HepG2 (cell line): Measurements from ENCODE around the gene RWDD4. TPM values are rescaled to one million over a fixed set of nuclear protein-coding genes. Genes with fewer than 3 reads are reported as not detected.
A peak's percentile ranks its signal among the peaks of the same experiment; 100 is the strongest.

Source experiments
- BCL6 ChIP-seq: IDR thresholded peaks from 2 replicates; pipeline ENCODE4 v1.6.1; 2016; ENCODE audit warnings: missing genetic modification reagents, missing compliant biosample characterization
- EP300 ChIP-seq, 3 experiments: sonication (generic) in 1 of 3; formaldehyde crosslinking in 1 of 3; IDR thresholded peaks; 2 replicates each; pipeline versions ENCODE4 v1.5.1 to v1.6.1; 2011 to 2020; ENCODE audit warnings: low read depth in 2 of 3, low read length in 2 of 3, borderline replicate concordance in 1 of 3, improper control_type of control experiment in 1 of 3, mild to moderate bottlenecking in 1 of 3, missing genetic modification reagents in 1 of 3, moderate library complexity in 1 of 3
- IKZF5 ChIP-seq: IDR thresholded peaks from 2 replicates; pipeline ENCODE4 v1.6.1; 2018; ENCODE audit warnings: missing genetic modification reagents, mild to moderate bottlenecking, missing compliant biosample characterization
- NFRKB ChIP-seq: fragments of 450-650 bp; IDR thresholded peaks from 2 replicates; pipeline ENCODE4 v1.6.1; 2017
- RFX5 ChIP-seq: IDR thresholded peaks from 2 replicates; pipeline ENCODE4 v1.6.1; 2011; ENCODE audit warnings: low read depth, low read length, improper control_type of control experiment
- SOX13 ChIP-seq, 3 experiments: fragments of 450-650 bp in 1 of 3; sonication (generic) in 1 of 3; formaldehyde crosslinking in 1 of 3; IDR thresholded peaks in 2 of 3; conservative IDR thresholded peaks in 1 of 3; 2 replicates each; pipeline versions ENCODE4 v1.5.0 to v1.6.1; 2016 to 2020; ENCODE audit warnings: antibody characterized with exemption in 1 of 3, mild to moderate bottlenecking in 1 of 3, missing compliant biosample characterization in 1 of 3, missing genetic modification reagents in 1 of 3, moderate library complexity in 1 of 3
- TFDP1 ChIP-seq: IDR thresholded peaks from 2 replicates; pipeline ENCODE4 v1.6.1; 2016; ENCODE audit warnings: missing compliant biosample characterization, missing genetic modification reagents, borderline replicate concordance
- THAP11 ChIP-seq: IDR thresholded peaks from 2 replicates; pipeline ENCODE4 v1.6.1; 2016; ENCODE audit warnings: missing biosample characterization, missing genetic modification reagents
- ZNF251 ChIP-seq: sonication (generic); formaldehyde crosslinking; IDR thresholded peaks from 2 replicates; pipeline ENCODE4 v1.9.0; 2021; ENCODE audit warnings: mild to moderate bottlenecking, missing genetic modification reagents
- ZNF512 ChIP-seq: sonication (generic); formaldehyde crosslinking; IDR thresholded peaks from 2 replicates; pipeline ENCODE4 v1.4.0; 2020; ENCODE audit warnings: mild to moderate bottlenecking, missing genetic modification reagents
- polyA plus RNA-seq, 8 experiments: library from polyadenylated mRNA; depleted of rRNA in 3 of 8; stranded (reverse) in 7 of 8; unstranded in 1 of 8; fragments of >200 nt; fragmentation: Illumina TruSeq in 4 of 8; extraction: Trizol in 4 of 8; gene quantifications; 2 replicates each; pipeline versions ENCODE4 v1.2.1 to v1.2.3, GENCODE V29; 2011 to 2016; ENCODE audit warnings: low read depth in 4 of 8, missing spikeins in 1 of 8, mixed read lengths in 1 of 8; ENCODE audit not compliant: insufficient read depth in 1 of 8
- total RNA-seq, 5 experiments: library from RNA; depleted of rRNA; stranded (reverse); fragments of >200 nt; fragmentation: Illumina TruSeq; extraction: Trizol; gene quantifications; 2 replicates each; pipeline ENCODE4 v1.2.3, GENCODE V29; 2016; ENCODE audit warnings: low read depth in 1 of 5
- TF ChIP-seq, protein P1 (sequence below), 2 experiments: fragments of 450-650 bp in 1 of 2; sonication (generic) in 1 of 2; formaldehyde crosslinking; IDR thresholded peaks; 2 replicates each; pipeline versions ENCODE4 v1.5.0 to v1.8.0; 2020 to 2022; ENCODE audit warnings: mild to moderate bottlenecking in 1 of 2, missing genetic modification reagents in 1 of 2
- TF ChIP-seq, protein P2 (sequence below): sonication (generic); formaldehyde crosslinking; IDR thresholded peaks from 2 replicates; pipeline ENCODE4 v1.4.0; 2020; ENCODE audit warnings: missing genetic modification reagents
- TF ChIP-seq, protein P3 (sequence below): IDR thresholded peaks from 2 replicates; pipeline ENCODE4 v1.6.1; 2016; ENCODE audit warnings: low read depth, missing genetic modification reagents, missing compliant biosample characterization

Gene RWDD4
- total and polyA plus RNA-seq, 2 of the 13 experiments (the other 11 are each of a cell fraction or from before 2014, with no cell fraction given): 10.2 to 25.4 TPM

DNA sequence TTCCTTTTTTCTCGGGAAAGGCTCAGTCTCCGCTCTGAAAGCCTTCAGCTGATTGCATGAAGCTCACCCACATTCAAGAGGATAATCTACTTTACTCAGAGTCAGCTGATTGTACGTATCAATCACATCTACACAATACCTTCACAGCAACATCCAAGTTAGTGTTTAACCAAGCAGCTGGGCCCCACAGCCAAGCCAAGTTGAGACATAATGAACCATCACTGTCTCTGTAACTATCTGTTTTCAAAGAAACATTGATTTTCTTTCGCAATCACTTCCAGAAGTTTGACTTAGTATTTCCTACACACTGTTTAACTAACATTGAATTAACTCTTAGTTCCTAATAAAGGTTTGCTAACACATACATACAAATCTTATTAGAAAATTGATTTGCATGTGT lies 40.3 kb downstream of the RWDD4 start (continued):
- TF ChIP-seq, protein P1, sequence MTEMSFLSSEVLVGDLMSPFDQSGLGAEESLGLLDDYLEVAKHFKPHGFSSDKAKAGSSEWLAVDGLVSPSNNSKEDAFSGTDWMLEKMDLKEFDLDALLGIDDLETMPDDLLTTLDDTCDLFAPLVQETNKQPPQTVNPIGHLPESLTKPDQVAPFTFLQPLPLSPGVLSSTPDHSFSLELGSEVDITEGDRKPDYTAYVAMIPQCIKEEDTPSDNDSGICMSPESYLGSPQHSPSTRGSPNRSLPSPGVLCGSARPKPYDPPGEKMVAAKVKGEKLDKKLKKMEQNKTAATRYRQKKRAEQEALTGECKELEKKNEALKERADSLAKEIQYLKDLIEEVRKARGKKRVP (CRISPR knock-in tag; IDR thresholded peaks at IDR 0.05): peak in 1 of 2 experiments; percentile 73; a peak in 1 of 4 replicates
- TF ChIP-seq ZNF251 (CRISPR knock-in tag): no peak
- TF ChIP-seq, protein P2, sequence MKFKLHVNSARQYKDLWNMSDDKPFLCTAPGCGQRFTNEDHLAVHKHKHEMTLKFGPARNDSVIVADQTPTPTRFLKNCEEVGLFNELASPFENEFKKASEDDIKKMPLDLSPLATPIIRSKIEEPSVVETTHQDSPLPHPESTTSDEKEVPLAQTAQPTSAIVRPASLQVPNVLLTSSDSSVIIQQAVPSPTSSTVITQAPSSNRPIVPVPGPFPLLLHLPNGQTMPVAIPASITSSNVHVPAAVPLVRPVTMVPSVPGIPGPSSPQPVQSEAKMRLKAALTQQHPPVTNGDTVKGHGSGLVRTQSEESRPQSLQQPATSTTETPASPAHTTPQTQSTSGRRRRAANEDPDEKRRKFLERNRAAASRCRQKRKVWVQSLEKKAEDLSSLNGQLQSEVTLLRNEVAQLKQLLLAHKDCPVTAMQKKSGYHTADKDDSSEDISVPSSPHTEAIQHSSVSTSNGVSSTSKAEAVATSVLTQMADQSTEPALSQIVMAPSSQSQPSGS (CRISPR knock-in tag): peak; percentile 57; the same call in 1 of the 2 replicates
- TF ChIP-seq, protein P3, sequence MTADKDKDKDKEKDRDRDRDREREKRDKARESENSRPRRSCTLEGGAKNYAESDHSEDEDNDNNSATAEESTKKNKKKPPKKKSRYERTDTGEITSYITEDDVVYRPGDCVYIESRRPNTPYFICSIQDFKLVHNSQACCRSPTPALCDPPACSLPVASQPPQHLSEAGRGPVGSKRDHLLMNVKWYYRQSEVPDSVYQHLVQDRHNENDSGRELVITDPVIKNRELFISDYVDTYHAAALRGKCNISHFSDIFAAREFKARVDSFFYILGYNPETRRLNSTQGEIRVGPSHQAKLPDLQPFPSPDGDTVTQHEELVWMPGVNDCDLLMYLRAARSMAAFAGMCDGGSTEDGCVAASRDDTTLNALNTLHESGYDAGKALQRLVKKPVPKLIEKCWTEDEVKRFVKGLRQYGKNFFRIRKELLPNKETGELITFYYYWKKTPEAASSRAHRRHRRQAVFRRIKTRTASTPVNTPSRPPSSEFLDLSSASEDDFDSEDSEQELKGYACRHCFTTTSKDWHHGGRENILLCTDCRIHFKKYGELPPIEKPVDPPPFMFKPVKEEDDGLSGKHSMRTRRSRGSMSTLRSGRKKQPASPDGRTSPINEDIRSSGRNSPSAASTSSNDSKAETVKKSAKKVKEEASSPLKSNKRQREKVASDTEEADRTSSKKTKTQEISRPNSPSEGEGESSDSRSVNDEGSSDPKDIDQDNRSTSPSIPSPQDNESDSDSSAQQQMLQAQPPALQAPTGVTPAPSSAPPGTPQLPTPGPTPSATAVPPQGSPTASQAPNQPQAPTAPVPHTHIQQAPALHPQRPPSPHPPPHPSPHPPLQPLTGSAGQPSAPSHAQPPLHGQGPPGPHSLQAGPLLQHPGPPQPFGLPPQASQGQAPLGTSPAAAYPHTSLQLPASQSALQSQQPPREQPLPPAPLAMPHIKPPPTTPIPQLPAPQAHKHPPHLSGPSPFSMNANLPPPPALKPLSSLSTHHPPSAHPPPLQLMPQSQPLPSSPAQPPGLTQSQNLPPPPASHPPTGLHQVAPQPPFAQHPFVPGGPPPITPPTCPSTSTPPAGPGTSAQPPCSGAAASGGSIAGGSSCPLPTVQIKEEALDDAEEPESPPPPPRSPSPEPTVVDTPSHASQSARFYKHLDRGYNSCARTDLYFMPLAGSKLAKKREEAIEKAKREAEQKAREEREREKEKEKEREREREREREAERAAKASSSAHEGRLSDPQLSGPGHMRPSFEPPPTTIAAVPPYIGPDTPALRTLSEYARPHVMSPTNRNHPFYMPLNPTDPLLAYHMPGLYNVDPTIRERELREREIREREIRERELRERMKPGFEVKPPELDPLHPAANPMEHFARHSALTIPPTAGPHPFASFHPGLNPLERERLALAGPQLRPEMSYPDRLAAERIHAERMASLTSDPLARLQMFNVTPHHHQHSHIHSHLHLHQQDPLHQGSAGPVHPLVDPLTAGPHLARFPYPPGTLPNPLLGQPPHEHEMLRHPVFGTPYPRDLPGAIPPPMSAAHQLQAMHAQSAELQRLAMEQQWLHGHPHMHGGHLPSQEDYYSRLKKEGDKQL (CRISPR knock-in tag): peak; percentile 72
- TF ChIP-seq THAP11: peak; percentile 65; the same call in 1 of the 2 replicates
- TF ChIP-seq NFRKB: no peak
- TF ChIP-seq IKZF5: peak; percentile 77; the same call in 1 of the 2 replicates
- no peak for TF ChIP-seq ZNF512 (CRISPR knock-in tag)
- TF ChIP-seq SOX13 (IDR thresholded peaks at IDR 0.05): peak; percentile 89
- TF ChIP-seq SOX13 (CRISPR knock-in tag; conservative IDR thresholded peaks at IDR 0.05 in 1 of 2, IDR thresholded peaks at IDR 0.05 in 1 of 2): peak in 1 of 2 experiments; percentile 97; a peak in 2 of 4 replicates
- TF ChIP-seq EP300 (IDR thresholded peaks at IDR 0.05; ENCODE audit: low read depth in 2 of 2, low read length in 2 of 2): peak in 1 of 2 experiments; percentile 77; a peak in 2 of 4 replicates
- no peak; the same call in 1 of the 2 replicates for TF ChIP-seq EP300 (CRISPR knock-in tag; IDR thresholded peaks at IDR 0.05; ENCODE audit: borderline replicate concordance)
- TF ChIP-seq TFDP1 (CRISPR knock-in tag): 0 out of 2 replicates have a peak, but pooled peaks have one; percentile 19
- peak; percentile 100 for TF ChIP-seq BCL6 (CRISPR knock-in tag)
- TF ChIP-seq RFX5: no peak
